ENCODE data around the gene ARHGAP12.

ARHGAP12 gene

DNA sequence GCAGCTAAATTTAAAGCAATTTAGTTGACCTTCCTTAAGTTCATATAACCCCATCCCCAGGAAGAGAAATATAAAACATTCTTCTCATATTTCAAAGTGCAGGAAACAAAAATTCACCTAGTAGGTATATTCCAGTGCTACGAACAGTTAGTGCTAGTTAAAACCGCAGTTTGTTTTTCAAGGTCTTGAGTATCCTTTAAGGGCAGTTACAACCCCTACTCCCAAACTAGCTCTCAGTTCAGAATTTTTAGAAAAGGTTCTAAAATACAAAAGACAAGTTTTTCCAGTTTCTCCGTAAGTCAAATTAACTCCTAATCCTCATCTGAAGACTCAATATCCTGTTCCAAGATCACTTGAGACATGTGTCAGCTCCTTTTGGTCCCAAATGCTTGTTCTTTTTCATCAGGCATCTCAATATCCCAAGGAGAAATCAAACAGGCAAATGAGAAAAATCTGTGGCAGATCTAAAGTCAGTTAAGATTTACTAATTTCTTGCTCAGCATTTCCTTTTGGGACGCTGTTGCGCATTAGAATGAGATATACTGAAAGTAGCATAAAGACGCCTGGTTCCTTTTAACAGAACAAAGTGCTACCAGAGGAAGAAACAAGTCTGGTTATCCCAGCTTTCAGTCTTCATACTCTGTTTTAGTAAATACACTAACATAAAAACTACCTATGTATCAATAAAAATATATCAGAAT is 51.8 kb downstream of the ARHGAP12 start:
- DNase-seq (ENCODE audit: low spot score): no peak

DNA sequence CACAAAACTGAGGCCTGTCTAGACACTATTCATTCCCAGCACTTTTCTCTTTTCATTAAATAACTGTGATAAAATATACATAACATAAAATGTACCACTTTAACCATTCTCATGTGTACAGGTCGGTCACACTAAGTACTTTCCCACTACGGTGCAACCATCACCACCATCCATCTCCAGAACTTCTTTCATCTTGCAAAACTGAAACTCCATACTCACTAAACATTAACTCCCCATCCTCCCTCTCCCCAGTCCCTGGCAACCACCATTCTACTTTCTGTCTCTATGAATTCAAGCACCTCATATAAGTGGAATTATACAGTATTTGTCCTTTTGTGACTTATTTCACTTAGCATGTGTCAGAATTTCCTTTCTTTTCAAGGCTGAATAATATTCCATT is 53.0 kb downstream of the ARHGAP12 start:
- no peak for DNase-seq (ENCODE audit: low spot score)

DNA sequence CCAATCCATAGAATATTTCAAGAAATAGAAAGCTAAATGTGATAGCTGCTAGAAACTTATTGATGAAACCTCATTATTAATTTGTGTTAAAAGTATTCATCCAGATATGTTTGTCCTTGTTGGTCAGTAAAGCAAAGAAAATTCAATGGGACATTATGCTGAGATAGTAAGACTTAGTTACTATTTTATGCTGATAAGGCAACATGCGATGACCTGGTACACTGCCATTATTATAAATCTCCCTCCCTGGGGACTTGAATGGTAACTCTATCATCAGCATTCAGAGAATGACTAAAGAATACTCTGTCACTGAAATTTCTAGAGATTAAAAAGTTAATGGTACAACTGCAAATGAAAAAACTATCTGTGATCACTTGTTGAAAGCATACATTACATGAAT is 54.9 kb downstream of the ARHGAP12 start:
- no peak for DNase-seq (ENCODE audit: low spot score)

DNA sequence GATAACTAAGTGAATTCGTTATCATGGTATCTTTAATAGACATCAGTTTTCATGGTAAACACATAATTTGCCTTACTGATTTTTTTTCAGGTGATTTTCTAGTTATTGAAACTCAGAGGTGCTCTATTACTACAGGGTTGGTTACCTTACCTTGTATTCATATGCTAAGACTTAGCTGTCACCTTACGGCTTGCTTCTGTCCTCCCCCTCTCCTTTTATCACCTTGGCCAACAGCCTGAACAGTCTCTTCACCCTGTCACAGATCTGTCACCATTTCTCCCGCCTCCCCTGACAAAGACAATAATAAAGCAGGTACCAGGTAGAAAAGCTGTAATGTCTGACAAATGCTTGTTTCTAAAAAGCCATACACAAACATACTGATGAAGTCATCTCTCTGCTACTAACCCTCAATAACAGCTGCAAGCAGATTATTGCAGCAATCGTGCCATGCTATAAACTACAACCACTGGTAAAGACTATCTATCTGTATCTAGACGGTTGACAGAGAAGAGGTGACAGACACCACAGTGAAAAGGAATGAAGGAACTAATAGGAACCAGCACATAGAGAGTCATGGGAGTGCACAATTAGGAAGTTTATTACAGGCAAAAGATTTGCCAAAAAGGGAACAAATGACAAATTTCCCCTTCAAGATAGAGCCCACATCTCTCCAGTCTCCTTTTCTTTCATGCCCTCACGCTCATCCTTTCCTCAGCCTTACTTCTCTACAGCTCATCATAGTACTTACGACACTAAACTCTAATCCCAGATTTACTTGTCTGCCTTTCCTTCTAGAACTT is 57.2 kb downstream of the ARHGAP12 start:
- DNase-seq (ENCODE audit: low spot score): no peak

DNA sequence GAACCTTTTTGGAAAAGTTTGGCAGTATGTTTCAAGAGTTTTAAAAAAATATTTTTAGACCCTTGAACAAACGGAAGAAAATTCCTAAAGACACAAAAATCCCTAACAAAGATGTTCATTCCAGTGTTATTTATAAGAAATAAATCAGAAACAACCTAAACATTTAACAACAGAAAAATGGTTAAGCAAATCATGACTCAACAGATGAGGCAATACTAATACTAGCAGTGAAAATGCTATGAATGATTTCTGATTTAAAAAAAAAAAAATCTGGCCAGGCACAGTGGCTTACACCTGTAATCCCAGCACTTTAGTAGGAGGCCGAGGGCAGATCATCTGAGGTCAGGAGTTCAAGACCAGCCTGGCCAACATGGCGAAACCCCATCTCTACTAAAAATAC is 61.0 kb downstream of the ARHGAP12 start:
- no peak for DNase-seq (ENCODE audit: low spot score)

DNA sequence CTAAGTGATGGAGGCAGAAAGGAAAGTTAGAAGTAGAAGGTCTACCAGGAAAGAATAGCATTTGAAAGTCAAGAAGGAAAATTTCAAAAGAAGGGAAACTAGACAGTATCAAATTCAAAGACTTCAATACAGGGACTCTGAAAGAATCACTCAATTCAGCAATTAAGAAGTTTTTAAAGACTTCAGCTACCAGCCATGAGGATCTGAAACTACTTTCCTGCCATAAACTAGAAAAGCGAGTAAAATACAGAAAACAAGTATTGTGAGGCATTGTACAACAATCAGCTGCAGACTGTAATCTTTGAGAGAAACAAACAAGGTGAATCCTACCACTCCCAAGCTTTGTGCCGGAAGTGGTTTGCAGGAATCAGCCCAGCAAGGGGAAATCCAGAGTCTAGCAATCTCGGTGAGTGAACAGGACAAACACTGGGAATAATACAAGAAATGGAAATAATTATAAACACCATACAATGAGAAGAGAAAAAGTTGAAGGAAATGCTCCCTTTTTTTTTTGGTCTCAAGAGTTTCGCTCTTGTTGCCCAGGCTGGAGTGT is 62.4 kb downstream of the ARHGAP12 start:
- DNase-seq (ENCODE audit: low spot score): no peak

DNA sequence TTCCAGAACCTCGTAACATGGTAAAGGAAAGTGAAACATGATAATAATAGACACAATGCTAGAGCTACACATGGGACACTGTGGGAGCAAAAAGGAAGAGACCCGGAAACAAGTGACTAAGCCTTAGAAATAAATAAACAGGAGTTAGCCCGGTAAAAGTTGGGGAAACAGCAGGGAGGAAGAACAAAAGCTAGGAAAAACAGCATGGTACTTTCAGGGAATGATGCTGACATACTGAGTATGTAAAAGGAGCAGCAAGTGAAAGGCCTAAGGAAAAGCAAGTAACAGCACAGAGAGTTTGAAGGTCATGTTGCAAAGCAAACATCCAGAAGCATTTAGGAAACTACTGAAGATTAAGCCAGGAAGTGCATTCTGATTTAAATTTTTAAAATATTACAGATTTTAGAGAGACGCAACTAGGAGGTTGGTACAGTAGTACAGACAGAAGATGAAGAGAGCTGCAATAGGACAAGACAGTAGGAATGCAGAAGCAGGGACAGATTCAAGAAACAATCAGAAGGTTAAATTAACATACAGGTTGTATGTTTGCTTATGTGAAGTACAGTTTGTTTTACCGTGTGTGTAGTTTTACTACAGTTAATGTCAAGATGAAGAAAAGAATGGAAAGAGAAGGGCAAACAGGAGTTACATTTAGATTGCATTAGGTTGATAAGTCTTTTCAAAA is 63.7 kb downstream of the ARHGAP12 start:
- no peak for DNase-seq (ENCODE audit: low spot score)

DNA sequence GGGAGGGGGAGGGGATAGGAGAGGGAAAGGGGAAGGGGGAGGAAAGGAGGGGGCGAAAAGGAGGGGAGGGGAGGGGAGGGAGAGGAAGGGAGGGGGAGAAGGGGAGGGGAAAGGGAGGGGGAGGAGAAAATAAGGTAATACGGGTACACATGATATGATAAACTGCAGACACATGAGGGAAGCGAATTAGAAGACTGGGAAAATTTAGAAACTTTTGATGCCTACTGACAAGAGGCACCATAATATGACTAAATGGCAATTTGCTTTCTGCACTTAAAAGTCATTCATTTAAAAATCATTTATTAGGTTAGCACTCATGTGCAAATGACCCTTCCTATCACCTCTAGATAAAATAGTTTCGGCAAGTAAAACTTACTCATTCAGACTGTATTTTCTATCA is 73.6 kb downstream of the ARHGAP12 start:
- no peak for DNase-seq (ENCODE audit: low spot score)

DNA sequence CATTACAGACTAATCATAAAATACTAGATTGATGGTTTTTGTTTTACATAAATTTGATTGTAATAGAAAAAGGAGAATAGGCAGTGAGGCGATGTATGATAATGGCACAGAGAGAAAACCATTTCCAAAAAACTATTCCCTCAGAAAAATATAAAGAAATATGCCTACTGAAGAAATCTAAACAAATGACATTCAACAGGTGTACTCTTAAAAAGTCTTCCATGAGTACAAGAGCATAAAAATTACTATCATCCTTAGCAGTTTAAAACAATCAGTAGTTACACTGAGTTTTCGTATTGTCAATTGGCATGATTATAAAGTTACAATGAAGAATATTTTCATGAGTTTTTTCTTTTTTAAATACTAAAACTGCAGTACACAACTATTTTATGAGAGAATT is 75.0 kb downstream of the ARHGAP12 start:
- DNase-seq (ENCODE audit: low spot score): no peak

DNA sequence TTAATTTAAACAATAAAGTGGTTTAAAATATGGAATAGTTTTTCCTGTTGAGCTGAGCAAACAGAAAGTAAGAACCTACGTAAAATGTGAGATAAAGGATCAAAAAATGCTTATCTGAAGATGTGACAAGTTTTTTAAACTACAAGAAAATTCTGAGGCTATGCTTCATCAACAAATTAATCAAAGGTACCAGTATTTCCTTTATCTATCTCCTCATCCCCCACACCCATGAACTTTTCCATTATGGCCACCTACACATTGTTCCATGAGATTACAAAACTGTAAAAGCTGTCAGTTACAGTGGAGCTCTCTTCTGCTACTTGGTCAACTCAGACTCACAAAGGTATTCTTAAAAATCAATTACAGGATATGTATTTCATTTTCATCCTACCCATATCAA is 77.4 kb downstream of the ARHGAP12 start:
- no peak for DNase-seq (ENCODE audit: low spot score)

DNA sequence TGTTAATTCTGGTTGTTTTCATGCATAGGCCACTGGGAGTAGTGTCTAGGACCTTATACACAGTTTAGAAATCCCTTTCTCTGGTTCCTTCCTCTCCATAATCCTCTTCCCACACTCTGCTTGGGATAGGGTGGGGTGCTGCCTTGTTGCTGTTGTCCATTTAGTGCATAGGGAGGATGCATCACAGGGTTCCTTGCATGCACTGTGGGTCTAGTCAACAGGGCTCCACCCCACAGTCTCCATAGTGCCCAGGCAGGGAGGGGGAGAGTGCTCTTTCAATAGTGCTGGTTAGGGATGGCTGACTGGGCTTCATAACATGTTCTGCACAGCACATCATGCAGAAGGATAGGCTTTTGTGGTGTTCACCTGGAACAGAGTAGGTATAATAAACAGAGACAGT is 81.1 kb downstream of the ARHGAP12 start:
- DNase-seq (ENCODE audit: low spot score): no peak

DNA sequence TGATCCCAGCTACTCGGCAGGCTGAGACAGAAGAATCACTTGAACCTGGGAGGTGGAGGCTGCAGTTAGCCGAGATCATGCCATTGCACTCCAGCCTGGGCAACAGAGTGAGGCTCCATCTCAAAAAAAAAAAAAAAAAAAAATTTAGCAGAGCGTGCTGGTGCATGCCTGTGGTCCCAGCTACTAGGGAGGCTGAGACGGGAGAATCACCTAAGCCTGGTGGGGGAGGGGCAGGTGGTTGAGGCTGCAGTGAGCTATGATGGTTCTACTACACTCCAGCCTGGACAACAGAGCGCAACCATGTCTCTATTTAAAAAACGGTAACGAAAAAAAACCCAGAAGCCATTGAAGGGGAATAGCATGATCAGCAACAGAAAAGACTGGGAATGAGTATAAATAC is 89.9 kb downstream of the ARHGAP12 start:
- DNase-seq (ENCODE audit: low spot score): no peak

DNA sequence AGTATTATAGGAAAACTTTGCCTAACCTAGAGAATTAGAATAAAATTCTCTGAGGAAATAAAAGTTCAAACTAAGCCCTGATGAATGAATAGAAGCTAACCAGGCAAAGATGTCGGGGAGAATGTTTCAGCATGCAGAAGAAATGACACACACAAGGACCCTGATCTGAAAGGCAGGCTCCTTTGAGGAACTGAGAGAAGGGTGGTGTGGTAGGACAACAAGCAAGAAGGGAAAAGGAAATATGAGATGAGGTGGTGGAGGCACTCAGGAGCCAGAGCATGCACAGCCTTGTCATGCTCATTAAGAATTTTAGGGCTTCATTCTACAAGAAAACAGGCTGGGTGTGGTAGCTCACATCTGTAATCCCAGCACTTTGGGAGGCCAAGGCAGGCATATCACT is 90.6 kb downstream of the ARHGAP12 start:
- no peak for DNase-seq (ENCODE audit: low spot score)

DNA sequence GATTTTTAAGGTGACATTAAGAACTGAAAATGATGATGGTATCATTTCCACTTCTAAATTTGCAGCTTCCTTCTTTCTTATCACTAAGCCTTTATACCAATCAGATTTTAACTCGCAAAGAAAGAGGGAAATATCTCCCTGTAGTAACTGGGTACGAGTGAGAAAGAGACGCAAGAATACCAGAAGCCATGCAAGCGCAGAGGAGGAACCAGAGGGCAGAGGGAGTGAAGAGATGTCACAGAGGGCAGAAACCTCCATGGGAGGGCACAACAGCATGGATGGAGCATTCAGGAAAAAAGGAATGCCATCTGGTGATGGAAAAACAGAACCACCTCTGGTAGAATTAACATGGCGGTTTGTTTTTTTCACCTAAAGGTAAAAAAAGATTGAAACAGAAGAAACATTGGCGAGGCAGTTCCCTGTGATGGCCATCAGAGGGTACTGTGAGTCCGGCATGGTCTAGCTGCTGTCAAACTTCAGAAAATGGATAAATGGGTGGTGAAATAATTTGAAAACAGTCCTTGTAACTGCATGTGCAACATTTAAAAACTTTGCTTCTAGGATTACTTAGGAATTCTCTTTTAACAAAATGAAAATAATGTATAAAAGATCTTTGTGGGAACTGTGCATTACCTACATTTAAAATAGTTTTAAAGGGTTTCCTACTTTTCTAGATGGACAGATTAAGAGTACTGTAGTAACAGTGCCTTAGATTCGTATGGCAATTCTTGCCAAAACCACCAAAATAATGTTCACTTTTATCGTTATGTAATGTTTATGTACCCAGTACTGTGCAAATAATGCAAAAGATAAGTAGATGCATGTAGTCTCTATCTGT is 91.8 kb downstream of the ARHGAP12 start:
- no peak for DNase-seq (ENCODE audit: low spot score)

DNA sequence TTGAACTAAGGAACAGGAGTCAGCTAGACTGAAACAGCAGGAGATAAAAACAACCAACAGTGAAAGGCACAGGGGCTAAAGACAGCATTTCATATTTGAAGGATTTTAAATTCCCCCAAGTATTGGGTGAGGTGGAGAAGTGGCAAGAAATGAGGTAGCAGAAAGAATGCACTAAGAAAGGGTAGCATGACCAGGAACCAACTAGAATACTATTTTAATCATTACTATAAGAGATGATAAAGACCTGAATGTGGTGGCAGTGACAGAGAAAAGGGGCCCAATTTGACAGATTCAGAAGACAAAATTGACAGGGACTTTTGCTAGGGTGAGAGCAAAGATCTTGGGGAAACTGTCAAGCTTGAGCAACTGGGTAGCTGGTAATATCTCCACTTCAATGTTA is 94.9 kb downstream of the ARHGAP12 start:
- DNase-seq (ENCODE audit: low spot score): no peak

DNA sequence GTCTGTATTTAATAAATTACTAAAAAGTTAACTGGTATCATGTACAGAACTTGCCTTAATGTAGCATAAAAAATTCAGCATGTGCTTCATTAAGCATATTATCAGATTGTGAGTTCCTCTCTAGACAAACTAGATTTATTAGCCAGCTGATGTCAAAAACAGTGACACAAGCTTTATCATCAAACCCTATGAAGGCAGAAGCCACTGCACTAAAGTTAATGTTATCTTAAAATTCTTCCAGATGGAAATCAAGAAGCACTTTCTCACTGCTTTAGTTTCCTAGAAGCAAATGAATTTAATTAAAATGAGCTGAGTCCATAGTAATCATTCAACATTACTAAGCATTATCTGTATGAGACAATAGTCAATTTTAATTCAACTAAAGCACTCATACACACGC is 96.4 kb downstream of the ARHGAP12 start:
- DNase-seq (ENCODE audit: low spot score): no peak

DNA sequence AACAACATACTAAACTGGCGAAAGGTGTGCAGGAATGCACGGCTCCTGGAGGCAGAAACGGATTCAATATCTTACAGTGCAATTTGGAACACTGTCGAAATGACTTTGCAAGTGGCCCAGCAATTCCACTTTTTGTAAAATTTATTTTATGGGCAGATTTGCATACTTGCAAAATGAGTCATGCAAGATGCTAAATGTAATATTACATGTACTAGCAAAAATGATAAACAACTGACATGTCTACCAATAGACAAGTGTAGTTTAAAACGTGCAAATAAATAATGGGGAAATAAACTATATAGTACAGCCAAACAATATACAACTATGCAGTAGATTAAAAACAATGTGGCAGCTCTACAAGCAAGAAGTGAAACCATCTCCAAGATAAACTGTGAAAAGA is 97.7 kb downstream of the ARHGAP12 start:
- DNase-seq (ENCODE audit: low spot score): no peak

DNA sequence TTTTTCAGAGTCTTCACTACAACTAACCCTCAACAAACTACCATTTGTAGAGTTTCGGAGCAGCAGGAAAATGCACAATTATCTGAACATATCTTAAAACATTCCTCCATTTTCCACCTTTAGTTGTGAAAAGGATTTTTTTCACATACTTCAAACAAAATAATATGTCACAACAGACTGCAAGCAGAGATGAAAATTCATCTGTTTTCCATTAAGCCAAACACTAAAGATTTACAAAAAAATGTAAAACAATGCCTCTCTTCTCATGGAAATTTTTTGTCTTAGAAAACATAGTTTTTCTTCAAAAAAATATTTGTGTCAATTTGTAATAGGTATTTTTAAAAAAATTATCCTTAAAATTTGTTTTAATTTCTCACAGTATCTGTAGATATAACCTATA is 98.9 kb downstream of the ARHGAP12 start:
- DNase-seq (ENCODE audit: low spot score): no peak

DNA sequence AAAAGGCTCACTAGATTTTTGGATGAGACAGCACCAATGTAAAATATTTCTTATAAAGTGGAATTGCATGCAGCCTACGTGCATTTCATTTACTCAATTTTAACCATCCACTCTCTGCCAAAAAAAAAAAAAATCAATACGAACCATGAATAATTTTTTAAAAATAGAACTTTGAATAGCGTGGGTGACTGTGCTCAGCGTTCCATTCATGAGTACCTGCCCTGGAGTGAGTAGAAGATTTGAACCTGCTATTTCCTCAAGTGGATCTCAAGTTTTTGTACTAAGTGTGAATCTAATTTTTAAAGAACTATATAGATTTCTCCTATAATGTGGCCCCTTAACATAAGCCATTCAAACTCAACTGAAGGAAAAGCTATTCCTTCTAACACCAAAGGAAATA is 105.3 kb downstream of the ARHGAP12 start:
- DNase-seq (ENCODE audit: low spot score): no peak

DNA sequence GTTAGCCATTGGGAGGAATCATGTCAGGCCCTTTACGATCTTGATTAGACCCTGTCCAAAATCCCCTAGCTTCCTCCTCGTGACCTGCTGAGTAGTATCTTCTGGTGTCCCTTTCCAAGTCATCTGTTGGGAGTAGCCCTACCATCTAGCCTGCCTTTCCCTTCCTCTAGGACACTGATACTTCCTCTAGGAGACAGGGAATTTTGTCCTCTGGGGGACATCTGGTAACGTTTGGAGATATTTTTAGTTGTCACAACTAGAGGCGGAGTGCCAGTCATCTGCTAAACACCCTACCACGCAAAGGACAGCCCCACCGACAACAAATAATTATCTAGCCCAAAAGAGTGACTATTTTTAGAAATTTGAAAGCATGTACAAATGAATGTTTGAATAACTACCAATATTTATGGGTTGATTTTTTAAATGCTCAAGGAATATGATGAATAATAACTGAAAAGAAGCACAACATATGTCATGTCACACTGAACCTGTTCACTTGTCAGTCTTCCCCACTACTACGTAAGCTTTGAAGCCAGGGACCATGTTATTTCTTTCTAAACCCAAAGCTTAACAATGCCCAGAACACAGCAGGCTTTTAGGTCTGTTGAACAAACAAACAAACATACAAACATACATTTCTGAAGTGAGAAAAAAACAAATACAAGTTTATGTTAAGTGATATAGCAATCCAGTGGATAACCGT is 105.9 kb downstream of the ARHGAP12 start:
- DNase-seq (ENCODE audit: low spot score): no peak

DNA sequence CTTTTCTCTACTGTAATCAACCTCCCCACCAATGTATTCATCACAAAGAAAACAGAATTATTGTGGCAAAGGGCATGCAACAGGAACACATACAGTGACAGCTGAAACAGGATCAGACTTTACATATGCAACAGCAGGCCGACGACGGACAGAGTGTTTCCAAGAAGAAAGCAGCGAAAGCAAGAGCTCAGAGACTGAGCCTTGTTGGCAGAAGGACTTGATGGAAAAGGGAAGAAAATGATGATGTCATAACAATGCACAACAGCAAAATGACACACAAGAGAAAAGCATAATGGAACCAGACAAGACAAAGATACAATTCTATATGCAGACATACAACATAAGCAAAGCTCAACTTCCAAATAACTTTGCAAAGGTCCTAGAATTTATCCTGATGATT is 106.5 kb downstream of the ARHGAP12 start:
- no peak for DNase-seq (ENCODE audit: low spot score)

Data from hematopoietic multipotent progenitor cell treated with erythropoietin and hydrocortisone succinate and interleukin-3 and kit ligand, for 15 days (in vitro differentiated cells).